Measurements from ENCODE around the gene NQO2. TPM values are rescaled to one million over a fixed set of nuclear protein-coding genes. Genes with fewer than 3 reads are reported as not detected.

The NQO2 gene
- polyA plus RNA-seq, 1 experiment, result 34.3 TPM

- H3K4me3 ChIP-seq (ENCODE audit: low read depth, low read length), result no peak overlapping the region
- ChIA-PET POLR2A (interaction anchor here (0.7 to 1.3 kb wide), 4 partner anchors 9 to 94 kb away, joined by 3 to 5 read pairs (median 4); no protein-coding TSS in a partner anchor), CTCF (interaction anchor here (0.7 to 7.0 kb wide), 9 partner anchors 9 to 265 kb away, joined by 3 to 165 read pairs (median 3); partner anchors contain the start of gene MYLK4)
- no peak for DNase-seq (ENCODE audit: low read depth, low spot score)
- H3K27ac ChIP-seq (ENCODE audit: low read depth, low read length), result no peak overlapping the region
- no peak for TF ChIP-seq CTCF (IDR thresholded peaks at IDR 0.05; ENCODE audit: low read depth, low read length)
- no peaks in the 10 kb centered on the region; the same call in 1 of the 2 replicates for H3K9me3 ChIP-seq (ENCODE audit: control insufficient read depth, insufficient read depth, low read length)
- H3K27me3 ChIP-seq (ENCODE audit: control insufficient read depth, insufficient read depth, low read length), result no peaks in the 10 kb centered on the region
Measured at GRCh38 chr6:2986722-2987221, 12.9 kb upstream of the NQO2 start.

GRCh38 chr6:2988094-2988425, 11.6 kb upstream of the NQO2 start:
- Histone ChIP-seq H3K27ac (ENCODE audit: low read depth, low read length) (peak overlapping the region; percentile 90), H3K9me3 (ENCODE audit: control insufficient read depth, insufficient read depth, low read length) (no peaks in the 10 kb centered on the region; the same call in 1 of the 2 replicates), H3K4me3 (ENCODE audit: low read depth, low read length) (peak overlapping the region; percentile 82), H3K27me3 (ENCODE audit: control insufficient read depth, insufficient read depth, low read length) (no peaks in the 10 kb centered on the region)
- POLR2A ChIA-PET, result interaction anchor here (0.7 to 2.9 kb wide), 4 partner anchors 10 to 1847 kb away, joined by 3 to 27 read pairs (median 10); partner anchors contain the start of gene SERPINB1
- no peak for DNase-seq (ENCODE audit: low read depth, low spot score)
- CTCF ChIA-PET, result interaction anchor here (0.6 to 7.0 kb wide), 14 partner anchors 11 to 264 kb away, joined by 3 to 165 read pairs (median 4); partner anchors contain the start of genes NQO2 and SERPINB6
- no peak for TF ChIP-seq CTCF (IDR thresholded peaks at IDR 0.05; ENCODE audit: low read depth, low read length)

GRCh38 chr6:2988426-2989331, 11.0 kb upstream of the NQO2 start:
- peak overlapping the region; percentile 82 for H3K4me3 ChIP-seq (ENCODE audit: low read depth, low read length)
- POLR2A ChIA-PET, result interaction anchor here (0.7 to 2.9 kb wide), 8 partner anchors 11 to 1848 kb away, joined by 3 to 27 read pairs (median 6); partner anchors contain the start of gene SERPINB1
- CTCF ChIA-PET, result interaction anchor here (0.6 to 7.0 kb wide), 20 partner anchors 11 to 1392 kb away, joined by 3 to 165 read pairs (median 4); partner anchors contain the start of genes NQO2 and SERPINB6
- peak; percentile 63 for TF ChIP-seq CTCF (IDR thresholded peaks at IDR 0.05; ENCODE audit: low read depth, low read length)
- H3K9me3 ChIP-seq (ENCODE audit: control insufficient read depth, insufficient read depth, low read length), result no peaks in the 10 kb centered on the region; the same call in 1 of the 2 replicates
- H3K27ac ChIP-seq (ENCODE audit: low read depth, low read length), result peak overlapping the region; percentile 96
- no peaks in the 10 kb centered on the region for H3K27me3 ChIP-seq (ENCODE audit: control insufficient read depth, insufficient read depth, low read length)
- peak; percentile 54 for DNase-seq (ENCODE audit: low read depth, low spot score)

GRCh38 chr6:2989332-2990247, 10.1 kb upstream of the NQO2 start:
- peak; percentile 84 for DNase-seq (ENCODE audit: low read depth, low spot score)
- Histone ChIP-seq H3K4me3 (ENCODE audit: low read depth, low read length) (peak overlapping the region; percentile 82), H3K27ac (ENCODE audit: low read depth, low read length) (peak overlapping the region; percentile 96), H3K9me3 (ENCODE audit: control insufficient read depth, insufficient read depth, low read length) (no peaks in the 10 kb centered on the region; the same call in 1 of the 2 replicates), H3K27me3 (ENCODE audit: control insufficient read depth, insufficient read depth, low read length) (no peaks in the 10 kb centered on the region)
- CTCF ChIA-PET, result interaction anchor here (1.0 to 7.0 kb wide), 17 partner anchors 11 to 1393 kb away, joined by 3 to 165 read pairs (median 7); partner anchors contain the start of genes NQO2 and SERPINB6
- TF ChIP-seq CTCF (IDR thresholded peaks at IDR 0.05; ENCODE audit: low read depth, low read length), result no peak
- POLR2A ChIA-PET, result interaction anchor here (0.6 to 2.9 kb wide), 17 partner anchors 10 to 201 kb away, joined by 3 to 27 read pairs (median 5); partner anchors contain the start of genes NQO2, RIPK1, SERPINB1 and SERPINB6
